Anterior cingulate cortex (tissue), 58 donors: ENCODE data around the gene ATG2A.

Experiments used
- DNase-seq, 58 donors: peaks; one replicate each; lab custom pipeline; 2025; lab: John Stamatoyannopoulos, UW

Gene ATG2A

GRCh38 chr11:64888729-64889511 is 28.1 kb downstream of the ATG2A start:
- DNase-seq, result no peak

DNA sequence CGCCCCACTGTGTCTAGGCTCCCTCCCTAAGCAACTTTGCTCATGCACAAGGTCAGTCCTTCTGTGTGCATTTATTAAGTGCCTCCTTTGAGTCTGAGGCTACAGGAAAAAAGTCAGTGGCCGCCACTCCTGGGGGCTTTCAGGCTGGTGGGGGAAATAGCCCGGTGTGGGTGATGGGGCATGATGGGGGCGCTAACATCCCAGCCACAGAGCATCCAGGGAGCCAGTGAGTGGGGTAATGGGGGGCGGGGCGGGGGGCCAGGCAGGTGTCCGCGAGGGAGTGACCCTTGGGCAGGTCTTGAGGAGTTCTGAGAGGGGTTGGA is 28.6 kb downstream of the ATG2A start:
- no peak for DNase-seq

- peak in 50 of 58 donors; percentile 16 to 83 (median 52) for DNase-seq
Measured at GRCh38 chr11:64887757-64888405, 29.1 kb downstream of the ATG2A start.

- DNase-seq, result no peak
Measured at GRCh38 chr11:64887234-64887756, 29.7 kb downstream of the ATG2A start.

- DNase-seq, result no peak
Measured at GRCh38 chr11:64885367-64886286, 31.4 kb downstream of the ATG2A start.

- DNase-seq, result no peak
Measured at GRCh38 chr11:64884019-64884418, 33.0 kb downstream of the ATG2A start.

GRCh38 chr11:64883575-64883974 is 33.4 kb downstream of the ATG2A start:
- DNase-seq, result no peak

GRCh38 chr11:64882243-64882642 is 34.8 kb downstream of the ATG2A start:
- DNase-seq, result no peak

DNA sequence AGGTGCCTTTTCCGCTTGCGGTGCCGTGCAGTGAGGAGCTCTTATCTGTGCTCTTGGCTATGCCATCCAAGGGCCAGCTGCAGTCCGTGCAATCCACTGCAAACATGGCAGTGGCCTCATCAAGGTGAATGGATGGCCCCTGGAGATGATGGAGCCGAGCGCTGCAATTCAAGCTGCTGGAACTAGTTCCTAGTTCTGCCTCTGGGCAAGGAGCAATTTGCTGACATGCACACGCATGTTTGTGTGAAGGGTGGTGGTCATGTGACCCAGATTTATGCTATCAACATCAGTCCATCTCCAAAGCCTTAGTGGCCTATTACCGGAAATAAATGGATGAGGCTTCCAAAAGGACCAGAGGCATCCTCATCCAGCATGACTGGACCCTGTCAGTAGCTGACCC is 35.5 kb downstream of the ATG2A start:
- no peak for DNase-seq

DNA sequence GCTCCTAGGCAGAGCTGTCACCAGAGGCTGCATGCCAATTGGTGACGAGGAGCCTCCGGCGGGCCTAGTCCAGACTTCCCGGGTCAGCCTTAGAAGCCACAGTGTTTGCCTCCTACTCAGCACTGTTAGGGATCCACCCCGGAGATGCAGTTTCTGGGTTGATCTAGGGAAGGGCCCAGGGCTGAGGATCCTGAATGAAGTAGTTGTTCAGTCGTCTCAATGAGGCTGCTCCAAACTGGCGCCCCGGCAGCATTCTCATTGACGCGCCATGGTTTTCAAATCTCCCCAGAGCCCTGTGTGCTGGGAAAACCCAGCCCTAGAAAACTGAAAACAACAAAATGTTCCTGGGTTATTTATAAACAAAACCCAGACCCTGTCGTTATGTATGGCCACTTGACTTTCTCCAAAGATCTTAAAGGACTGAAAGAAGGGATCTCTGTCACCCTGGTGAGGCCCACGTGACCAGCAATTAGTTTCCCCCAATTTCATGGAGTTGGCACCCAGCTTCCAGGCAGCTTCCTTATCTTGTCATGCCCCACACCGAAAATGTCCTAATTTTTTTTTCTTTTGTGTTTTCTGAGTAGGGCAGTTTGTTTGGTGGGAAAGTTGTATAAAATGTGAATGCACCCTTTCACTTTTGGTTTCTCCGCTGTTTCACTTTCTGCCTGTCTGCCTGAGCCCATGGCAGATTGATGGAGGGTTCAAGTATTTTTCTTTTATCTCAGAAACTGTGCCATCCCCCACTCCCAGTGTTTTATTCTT is 36.6 kb downstream of the ATG2A start:
- peak in 7 of 58 donors; percentile 13 to 50 (median 24) for DNase-seq

DNA sequence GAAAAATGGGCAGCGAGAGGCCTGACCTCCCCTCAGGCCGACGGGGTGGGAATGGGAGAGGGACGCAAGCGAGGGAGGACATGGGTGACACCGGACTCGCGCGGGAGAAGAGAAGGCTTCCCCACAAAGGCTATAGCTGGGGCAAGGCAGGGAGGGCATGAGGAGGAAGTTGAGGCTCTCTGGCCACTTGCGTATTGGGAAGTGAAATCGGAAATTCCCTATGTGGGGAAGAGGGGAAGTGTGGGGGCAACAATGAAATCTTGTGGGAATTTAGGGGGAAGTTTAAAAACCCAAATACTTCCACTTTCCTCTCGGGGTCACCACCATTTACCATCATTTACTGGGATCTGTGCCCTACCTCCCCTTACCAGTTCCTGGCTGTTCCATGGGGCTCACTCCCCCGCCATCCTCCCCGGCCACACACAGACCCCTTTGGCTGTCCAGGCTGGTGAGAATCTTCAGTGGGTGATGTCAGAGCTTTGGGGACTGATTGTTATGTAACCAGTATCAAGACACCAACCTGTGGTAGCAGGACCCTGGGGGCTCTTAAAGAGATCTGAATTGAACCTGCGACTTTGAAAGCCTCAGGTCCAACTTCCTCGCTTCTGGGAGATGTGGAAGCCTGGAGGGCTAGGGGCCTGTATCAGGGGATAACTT is 37.6 kb downstream of the ATG2A start:
- peak in 6 of 58 donors; percentile 50 to 73 (median 62) for DNase-seq

GRCh38 chr11:64878494-64879243 is 38.3 kb downstream of the ATG2A start, which contains the start of gene EHD1:
Gene EHD1 (minus strand): TSS chr11:64878621. CDS start chr11:64878464, 157 bp downstream.
- peak; percentile 83 to 100 (median 98) for DNase-seq

GRCh38 chr11:64878223-64878493 is 38.9 kb downstream of the ATG2A start:
- peak in 5 of 58 donors; percentile 49 to 76 (median 69) for DNase-seq

DNA sequence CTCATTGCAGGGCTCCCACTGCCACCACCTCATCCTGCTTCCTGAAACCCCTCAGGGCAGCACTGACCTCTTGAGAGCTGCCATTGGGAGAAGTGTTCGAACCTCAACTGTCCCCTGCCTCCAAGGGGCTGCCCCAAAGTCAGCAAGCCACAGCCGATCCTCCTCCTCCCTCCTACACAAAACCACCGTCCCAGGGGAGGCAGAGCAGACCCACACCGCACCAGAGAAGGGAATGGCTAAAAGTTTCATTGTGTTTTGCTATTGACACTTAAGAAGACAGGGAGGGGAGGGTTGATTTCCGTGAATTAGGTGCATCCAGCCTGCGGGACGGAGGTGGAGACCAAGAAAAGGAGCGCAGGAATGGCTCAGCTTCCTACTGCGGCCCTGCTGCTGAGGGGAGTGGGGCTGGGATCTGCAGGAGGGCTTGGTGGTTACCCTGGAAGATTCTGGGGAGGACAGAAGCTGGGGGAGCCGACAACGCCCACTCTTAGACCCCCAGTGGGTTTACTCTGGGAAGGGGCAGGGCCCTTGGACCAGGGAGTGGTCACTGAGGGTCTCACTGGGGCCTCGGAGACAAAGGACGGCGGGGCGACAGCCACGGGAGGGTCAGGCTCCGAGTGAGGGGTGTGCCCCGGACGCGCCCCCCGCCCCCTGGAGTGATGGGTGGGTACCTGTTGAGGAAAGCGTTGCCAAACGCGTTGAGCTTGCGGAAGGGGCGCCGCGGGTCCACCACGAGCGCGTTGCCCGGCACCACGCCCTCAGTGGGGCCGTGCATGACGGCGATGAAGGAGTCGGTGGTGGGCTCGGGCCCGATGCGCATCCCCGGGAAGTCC is 39.4 kb downstream of the ATG2A start:
- peak in 4 of 58 donors; percentile 49 to 58 (median 50) for DNase-seq

DNA sequence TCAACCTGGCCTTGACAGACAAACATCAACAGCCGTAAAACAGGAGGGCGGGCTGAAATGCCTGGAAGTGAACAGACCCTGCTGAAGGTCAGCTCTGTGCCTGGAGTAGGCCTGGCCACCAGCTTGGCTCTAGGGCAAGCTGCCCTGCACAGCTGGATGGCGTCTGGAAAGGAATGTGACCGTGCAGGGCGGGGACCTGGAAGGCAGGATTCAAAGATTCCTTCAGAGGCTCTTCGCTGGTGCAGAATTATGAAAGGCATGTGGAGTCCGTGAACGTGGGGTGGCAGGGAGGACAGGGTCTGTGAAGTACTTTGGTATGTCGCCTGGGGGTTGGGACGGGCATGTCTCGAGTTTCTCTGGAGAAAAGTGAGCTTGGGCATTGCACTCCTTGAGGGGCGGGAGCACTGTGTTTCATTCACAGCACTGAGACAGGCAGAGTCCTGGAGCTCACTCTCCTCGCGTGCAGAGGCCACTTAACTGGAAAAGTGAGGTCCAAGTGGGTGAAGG is 40.1 kb downstream of the ATG2A start:
- DNase-seq, result peak in 3 of 58 donors; percentile 24 to 44 (median 28)

DNA sequence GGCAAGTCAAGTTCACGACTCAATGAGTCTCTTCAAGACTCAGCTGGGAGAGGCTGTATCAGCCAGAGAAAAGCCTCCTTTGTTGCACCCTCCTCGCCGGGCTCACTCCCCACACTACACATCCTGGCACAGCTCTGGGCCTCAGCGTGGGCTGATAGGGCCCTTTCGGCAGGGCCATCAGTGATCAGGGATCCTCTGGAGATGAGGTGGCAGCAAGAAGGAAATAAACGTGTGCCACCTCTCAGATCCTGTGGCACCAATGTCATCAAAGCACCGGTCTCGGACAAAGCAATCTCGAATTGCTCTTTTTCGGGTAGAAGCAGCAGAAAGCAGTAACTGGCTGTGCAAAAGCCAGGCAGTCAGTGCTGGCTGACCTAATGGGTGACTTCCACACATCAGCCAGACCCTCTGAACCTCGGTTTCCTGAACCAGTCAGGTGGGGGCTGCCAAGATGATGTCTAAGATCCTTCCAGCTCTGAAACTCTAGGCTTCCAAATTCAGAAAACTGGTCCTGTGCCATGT is 40.7 kb downstream of the ATG2A start:
- DNase-seq, result peak in 28 of 58 donors; percentile 8 to 66 (median 32)
